Measurements from ENCODE around the gene BNC2.
"Not testable (repeated sequence)": the region's sequence is repeated elsewhere in the genome, so short reads cannot be mapped to it uniquely, and the experiment has no call there.

Gene BNC2

DNA sequence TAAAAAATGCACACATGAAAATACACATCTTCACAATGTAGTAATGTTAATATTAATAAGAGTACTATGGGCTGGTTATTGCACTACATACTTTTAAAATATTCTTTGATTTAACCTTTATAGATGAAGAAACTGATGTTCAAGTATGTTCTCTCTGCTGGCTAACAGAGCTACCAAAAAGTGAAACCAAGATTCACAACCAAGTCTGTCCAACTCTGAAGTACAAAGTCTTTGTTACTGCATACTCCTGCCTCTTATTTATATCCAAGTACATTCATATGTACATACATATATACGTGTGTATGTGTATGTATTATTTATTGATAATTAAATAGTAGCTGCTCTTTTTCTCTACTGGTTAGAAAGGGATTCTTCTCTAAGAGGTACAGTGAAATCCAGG lies 325.6 kb downstream of the BNC2 start:
- in situ Hi-C loops (cut with MboI; ENCODE audit: low sequenced_read_pairs, unreplicated experiment): no loop called here
- TF ChIP-seq CTCF (IDR thresholded peaks at IDR 0.05; ENCODE audit: borderline replicate concordance, control extremely low read depth, extremely low read depth, insufficient read depth, missing control alignments): no peak
- no peak for DNase-seq (ENCODE audit: low spot score)

- no peak for DNase-seq (ENCODE audit: low spot score)
- no peak for TF ChIP-seq CTCF (IDR thresholded peaks at IDR 0.05; ENCODE audit: borderline replicate concordance, control extremely low read depth, extremely low read depth, insufficient read depth, missing control alignments)
- in situ Hi-C loops (cut with MboI; ENCODE audit: low sequenced_read_pairs, unreplicated experiment): no loop called here
Observed at GRCh38 chr9:16543686-16544085, 326.8 kb downstream of the BNC2 start.

DNA sequence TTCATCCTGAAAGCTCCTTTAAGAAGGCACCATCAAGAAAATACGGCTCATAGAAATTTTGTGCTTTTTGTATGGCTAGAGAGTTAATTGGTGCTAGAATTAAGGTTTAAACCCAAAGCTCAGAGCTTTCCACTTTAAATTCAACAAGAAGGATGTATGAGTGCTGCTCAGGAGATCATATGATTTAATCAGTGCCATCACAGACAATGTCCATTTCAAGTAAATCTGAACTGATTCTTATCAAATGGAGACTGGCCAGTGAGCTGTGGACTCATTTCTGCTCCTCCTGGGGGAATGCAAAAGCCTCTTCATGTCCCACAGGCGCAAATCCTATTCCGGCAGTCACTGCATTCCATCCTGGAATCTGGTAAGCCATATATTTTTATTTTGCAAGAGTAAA lies 327.2 kb downstream of the BNC2 start:
- TF ChIP-seq CTCF (IDR thresholded peaks at IDR 0.05; ENCODE audit: borderline replicate concordance, control extremely low read depth, extremely low read depth, insufficient read depth, missing control alignments): no peak
- in situ Hi-C loops (cut with MboI; ENCODE audit: low sequenced_read_pairs, unreplicated experiment): no loop called here
- no peak for DNase-seq (ENCODE audit: low spot score)

GRCh38 chr9:16542290-16542689 lies 328.2 kb downstream of the BNC2 start:
- no peak for TF ChIP-seq CTCF (IDR thresholded peaks at IDR 0.05; ENCODE audit: borderline replicate concordance, control extremely low read depth, extremely low read depth, insufficient read depth, missing control alignments)
- in situ Hi-C loops (cut with MboI; ENCODE audit: low sequenced_read_pairs, unreplicated experiment): no loop called here
- no peak for DNase-seq (ENCODE audit: low spot score)

DNA sequence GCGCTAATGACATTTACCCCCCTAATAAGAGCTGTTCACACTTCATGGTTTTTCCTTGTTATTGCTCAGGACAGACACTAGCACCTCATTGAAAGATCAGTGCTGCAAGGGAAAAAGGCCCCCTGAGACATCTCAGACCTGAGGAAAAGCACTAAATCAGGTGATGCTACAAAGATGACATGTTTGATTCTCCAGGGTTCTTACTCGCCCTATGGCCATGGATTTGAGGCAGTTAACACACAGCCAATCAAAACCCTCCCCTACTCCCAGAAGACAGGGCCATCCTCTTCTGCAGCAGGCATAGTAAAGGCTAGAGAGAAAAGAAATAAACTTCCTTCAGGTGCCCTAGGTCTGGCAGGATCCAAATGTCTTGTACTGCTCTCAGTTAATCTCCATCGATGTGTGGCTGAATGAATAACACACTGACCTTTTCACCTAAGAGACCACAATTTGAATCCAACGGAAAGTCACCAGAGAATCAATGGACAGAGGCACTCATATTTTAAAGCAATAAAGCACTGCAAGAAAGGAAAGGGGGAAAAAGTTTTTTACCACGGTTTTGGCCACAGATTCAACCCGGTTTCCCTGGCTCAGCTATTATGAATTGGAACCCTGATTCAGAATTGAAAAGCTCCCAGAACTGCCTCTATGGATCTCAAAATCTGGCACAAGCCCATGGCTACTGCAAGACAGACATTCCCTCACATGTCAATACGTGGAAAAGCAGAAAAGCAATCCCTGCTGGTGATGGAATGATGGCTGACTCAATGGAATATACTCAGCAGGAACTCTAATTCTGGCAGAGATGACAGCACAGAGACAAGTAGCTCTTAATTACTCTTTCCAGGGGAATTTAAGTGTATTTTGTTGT lies 329.5 kb downstream of the BNC2 start:
- in situ Hi-C loops (cut with MboI; ENCODE audit: low sequenced_read_pairs, unreplicated experiment): no loop called here
- no peak for TF ChIP-seq CTCF (IDR thresholded peaks at IDR 0.05; ENCODE audit: borderline replicate concordance, control extremely low read depth, extremely low read depth, insufficient read depth, missing control alignments)
- no peak for DNase-seq (ENCODE audit: low spot score)

GRCh38 chr9:16539626-16540025 lies 330.8 kb downstream of the BNC2 start:
- DNase-seq (ENCODE audit: low spot score); in situ Hi-C loops (cut with MboI; ENCODE audit: low sequenced_read_pairs, unreplicated experiment): not testable (repeated sequence)

- in situ Hi-C loops (cut with MboI; ENCODE audit: low sequenced_read_pairs, unreplicated experiment): no loop called here
- no peak for TF ChIP-seq CTCF (IDR thresholded peaks at IDR 0.05; ENCODE audit: borderline replicate concordance, control extremely low read depth, extremely low read depth, insufficient read depth, missing control alignments)
- no peak for DNase-seq (ENCODE audit: low spot score)
Observed at GRCh38 chr9:16535555-16535954, 334.9 kb downstream of the BNC2 start.

All from GM13976 (cell line).